K562 (cell line): ENCODE data around the gene PITPNM1. TPM values are rescaled to one million over a fixed set of nuclear protein-coding genes. Genes with fewer than 3 reads are reported as not detected.

Source experiments
- ATAC-seq: fragments of 200-7000 bp; cut with Tn5 transposase; 3 replicates; pipeline ENCODE4 v1.9.1; 2020; ENCODE audit warnings: moderate library complexity
- BruUV-seq: library from RNA; stranded (reverse); fragments of 400-500 nt; replicated peaks from 2 replicates; lab custom pipeline; 2021; lab: Mats Ljungman, UMichigan
- CTCF ChIA-PET: fragments of 300-600 bp; formaldehyde crosslinking; extraction: SDS; loops from one replicate; lab custom pipeline; 2021; ENCODE audit warnings: low intra/inter-chr PET ratio; lab: Yijun Ruan, JAX
- POLR2A ChIA-PET: fragments of 300-600, 350-650 bp; sonication (Branson Sonifier 250); formaldehyde crosslinking; extraction: SDS; loops from one replicate; lab custom pipeline; 2021; ENCODE audit warnings: antibody characterized with exemption, inconsistent platforms; lab: Yijun Ruan, JAX
- DNase-seq, 4 experiments: peaks; one replicate each; pipeline versions ENCODE4 v3.0.0 to v3.0.0-alpha.2; 2011 to 2018; ENCODE audit warnings: low spot score in 3 of 4, mixed read lengths in 3 of 4; ENCODE audit errors: extremely low read depth in 1 of 4
- FAIRE-seq: peaks from 2 replicates; lab custom pipeline; 2011; peaks lifted over from hg19 to GRCh38; lab: Jason Lieb, UNC
- H2AFZ ChIP-seq: 2 replicates; pipeline ENCODE4 v1.6.0; 2011; ENCODE audit warnings: low read depth, low read length, control low read depth, inconsistent platforms
- H3K27ac ChIP-seq: fragments of 200-600 bp; 3 replicates; pipeline ENCODE4 v1.8.0; 2011; ENCODE audit warnings: low read depth, mild to moderate bottlenecking, control low read depth, inconsistent platforms, low read length, moderate library complexity, mixed read lengths; ENCODE audit errors: extremely low read depth
- H3K27me3 ChIP-seq, 2 experiments: fragments of 300-600 bp in 1 of 2; 2 replicates in 1 of 2; 3 replicates in 1 of 2; pipeline versions ENCODE4 v1.6.0 to v1.8.0; 2011; ENCODE audit warnings: inconsistent platforms in 2 of 2, low read length in 2 of 2, mild to moderate bottlenecking in 1 of 2, mixed read lengths in 1 of 2, moderate library complexity in 1 of 2; ENCODE audit not compliant: control insufficient read depth in 2 of 2, insufficient read depth in 2 of 2
- H3K36me3 ChIP-seq: fragments of 300-600 bp; 3 replicates; pipeline ENCODE4 v1.8.0; 2011; ENCODE audit warnings: mild to moderate bottlenecking, low read length, inconsistent platforms; ENCODE audit not compliant: control insufficient read depth, insufficient read depth
- H3K4me1 ChIP-seq, 2 experiments: fragments of 200-600 bp in 1 of 2; replicated peaks in 1 of 2; 2 replicates in 1 of 2; 3 replicates in 1 of 2; pipeline versions ENCODE4 v1.5.1 to v1.8.0; 2011; ENCODE audit warnings: inconsistent platforms in 2 of 2, low read length in 2 of 2, mild to moderate bottlenecking in 1 of 2, mixed read lengths in 1 of 2, moderate library complexity in 1 of 2; ENCODE audit not compliant: control insufficient read depth in 2 of 2, insufficient read depth in 2 of 2
- H3K4me2 ChIP-seq: 2 replicates; pipeline ENCODE4 v1.6.1; 2011; ENCODE audit warnings: low read length, control low read depth, inconsistent platforms, mixed read lengths; ENCODE audit not compliant: insufficient read depth
- H3K4me3 ChIP-seq: fragments of 200-600 bp; sonication (generic), shearing (Covaris generic); 2 replicates; pipeline ENCODE4 v1.5.1; 2016; ENCODE audit warnings: control low read depth, inconsistent platforms
- H3K79me2 ChIP-seq: fragments of 200-600 bp; 3 replicates; pipeline ENCODE4 v1.8.0; 2011; ENCODE audit warnings: low read length, inconsistent platforms; ENCODE audit not compliant: control insufficient read depth, insufficient read depth
- H3K9ac ChIP-seq, 2 experiments: 2 replicates each; pipeline versions ENCODE4 v1.6.0 to v1.6.1; 2011; ENCODE audit warnings: low read depth in 2 of 2, low read length in 2 of 2, control low read depth in 1 of 2, inconsistent platforms in 1 of 2, mild to moderate bottlenecking in 1 of 2, mixed read lengths in 1 of 2; ENCODE audit not compliant: insufficient read depth in 1 of 2
- H3K9me1 ChIP-seq: one replicate; pipeline ENCODE4 v1.6.0; 2011; ENCODE audit warnings: inconsistent platforms, mild to moderate bottlenecking, low read length, moderate library complexity; ENCODE audit not compliant: control insufficient read depth, insufficient read depth
- H3K9me3 ChIP-seq: replicated peaks from 2 replicates; pipeline ENCODE4 v1.5.1; 2011; ENCODE audit warnings: low read depth, low read length, inconsistent platforms; ENCODE audit not compliant: control insufficient read depth, insufficient read depth
- H4K20me1 ChIP-seq: replicated peaks from 2 replicates; pipeline ENCODE4 v1.6.1; 2011; ENCODE audit warnings: low read length, inconsistent platforms, mixed read lengths; ENCODE audit not compliant: control insufficient read depth, insufficient read depth
- ARHGAP35 ChIP-seq: fragments of 450-650 bp; IDR thresholded peaks from 2 replicates; pipeline ENCODE4 v1.6.1; 2018; ENCODE audit not compliant: partially characterized antibody
- ARID1B ChIP-seq: fragments of 450-650 bp; IDR thresholded peaks from 2 replicates; pipeline ENCODE4 v1.6.1; 2016; ENCODE audit warnings: antibody characterized with exemption, mild to moderate bottlenecking, inconsistent platforms
- BACH1 ChIP-seq: fragments of 200-800 bp; sonication (Bioruptor generic); IDR thresholded peaks from 2 replicates; pipeline ENCODE4 v1.6.1; 2016; ENCODE audit warnings: missing genetic modification characterization, missing compliant biosample characterization
- EWSR1 ChIP-seq: fragments of 450-650 bp; IDR thresholded peaks from 2 replicates; pipeline ENCODE4 v1.6.1; 2018; ENCODE audit warnings: borderline replicate concordance, mild to moderate bottlenecking, low read depth, moderate library complexity; ENCODE audit not compliant: partially characterized antibody
- HDAC1 ChIP-seq, 2 experiments: fragments of 450-650 bp; IDR thresholded peaks; 2 replicates each; pipeline ENCODE4 v1.6.1; 2016 to 2017; ENCODE audit warnings: inconsistent platforms in 1 of 2, mild to moderate bottlenecking in 1 of 2, moderate library complexity in 1 of 2
- HDGF ChIP-seq: fragments of 450-650 bp; IDR thresholded peaks from 2 replicates; pipeline ENCODE4 v1.6.1; 2016
- RBBP5 ChIP-seq: fragments of 200-600 bp; sonication (generic); IDR thresholded peaks from 2 replicates; pipeline ENCODE4 v1.6.1; 2012; ENCODE audit warnings: borderline replicate concordance, mild to moderate bottlenecking, low read length, control low read depth, inconsistent platforms; ENCODE audit not compliant: insufficient read depth, poor library complexity, severe bottlenecking
- SMAD2 ChIP-seq: fragments of 150-350 bp; IDR thresholded peaks from 2 replicates; pipeline ENCODE4 v1.6.1; 2014; ENCODE audit warnings: low read depth, mild to moderate bottlenecking, low read length
- SMARCE1 ChIP-seq: fragments of 450-650 bp; IDR thresholded peaks from 2 replicates; pipeline ENCODE4 v1.7.1; 2016; ENCODE audit warnings: mild to moderate bottlenecking
- SNIP1 ChIP-seq: fragments of 450-650 bp; IDR thresholded peaks from 2 replicates; pipeline ENCODE4 v1.7.1; 2017; ENCODE audit warnings: low read depth, mild to moderate bottlenecking
- TEAD1 ChIP-seq, 2 experiments: fragments of 450-650 bp in 1 of 2; sonication (generic) in 1 of 2; formaldehyde crosslinking; IDR thresholded peaks; 2 replicates each; pipeline versions ENCODE4 v1.4.0 to v1.8.0; 2020 to 2022; ENCODE audit warnings: mild to moderate bottlenecking in 2 of 2, missing genetic modification reagents in 1 of 2
- ZNF133 ChIP-seq: fragments of 250-450 bp; sonication (Bioruptor Pico); IDR thresholded peaks from 2 replicates; pipeline ENCODE4 v1.4.0; 2020; ENCODE audit warnings: mild to moderate bottlenecking
- ZNF239 ChIP-seq: fragments of 250-450 bp; sonication (Bioruptor Pico); IDR thresholded peaks from 2 replicates; pipeline ENCODE4 v1.4.0; 2020; ENCODE audit warnings: mild to moderate bottlenecking
- WGBS: fragments of 100-300 bp; shearing (Covaris generic); methylation state at CpG from one replicate; pipeline ENCODE4 v1.1.6; 2016; ENCODE audit warnings: low coverage, mixed read lengths; ENCODE audit not compliant: insufficient coverage; ENCODE audit errors: missing lambda C conversion rate; 5-methylcytosine and 5-hydroxymethylcytosine counted together
- in situ Hi-C: fragments of 300-500 bp; cut with MboI; formaldehyde crosslinking; loops from 4 replicates; pipeline ENCODE4 v1.15.0; 2018; ENCODE audit warnings: inconsistent platforms, mixed read lengths
- intact Hi-C: fragments of 100-400 bp; cut with micrococcal nuclease; formaldehyde crosslinking; loops from 2 replicates; pipeline ENCODE4 v1.14.2; 2022
- polyA plus RNA-seq, 8 experiments: library from polyadenylated mRNA; depleted of rRNA in 4 of 8; stranded (reverse) in 5 of 8; unstranded in 3 of 8; fragments of >200 nt; fragmentation: Nextera tagmentation in 2 of 8; fragmentation: Illumina TruSeq in 1 of 8; extraction: Ambion mirVana in 2 of 8; extraction: Trizol in 1 of 8; gene quantifications; 2 replicates each; pipeline versions ENCODE4 v1.2.1 to v1.2.3, GENCODE V29; 2011 to 2014; ENCODE audit warnings: inconsistent platforms in 1 of 8, missing spikeins in 1 of 8
- total RNA-seq, 7 experiments: library from RNA; depleted of rRNA in 6 of 7; stranded (reverse); fragments of >200 nt in 6 of 7; fragmentation: Illumina TruSeq in 2 of 7; extraction: Trizol in 2 of 7; gene quantifications; 2 replicates each; pipeline versions ENCODE4 v1.2.1 to v1.2.3, GENCODE V29; 2011 to 2021; ENCODE audit warnings: low replicate concordance in 1 of 7
- TF ChIP-seq, protein P1 (sequence below): fragments of 250-450 bp; sonication (Bioruptor Pico); IDR thresholded peaks from 2 replicates; pipeline ENCODE4 v1.4.0; 2020
- TF ChIP-seq, protein P2 (sequence below), 2 experiments: fragments of 450-650 bp; IDR thresholded peaks; 2 replicates each; pipeline ENCODE4 v1.6.1; 2016

PITPNM1 gene
- total and polyA plus RNA-seq, 9 of the 15 experiments (the other 6 are each of a cell fraction or from before 2014, with no cell fraction given): 0.11 to 53.7 (median 16.0) TPM

- H3K9ac ChIP-seq: peak overlapping the region in 1 of 2 experiments; percentile 55; a peak in 2 of 4 replicates
- intact Hi-C loops: no loop called here
- 0 out of 2 replicates have a peak, but pooled peaks cover 4% of the 10 kb centered on the region for H4K20me1 ChIP-seq
- no peak overlapping the region for H3K4me3 ChIP-seq
- TF ChIP-seq SMARCE1 (no peak), ARHGAP35 (no peak), ARID1B (no peak), EWSR1 (no peak), SNIP1 (no peak), ZNF239 (CRISPR knock-in tag) (no peak), ZNF133 (CRISPR knock-in tag) (no peak), HDAC1 (IDR thresholded peaks at IDR 0.05) (no peak), TEAD1 (CRISPR knock-in tag; IDR thresholded peaks at IDR 0.05) (no peak), RBBP5 (no peak), SMAD2 (no peak), HDGF (no peak), BACH1 (tag) (no peak)
- TF ChIP-seq, protein P1, sequence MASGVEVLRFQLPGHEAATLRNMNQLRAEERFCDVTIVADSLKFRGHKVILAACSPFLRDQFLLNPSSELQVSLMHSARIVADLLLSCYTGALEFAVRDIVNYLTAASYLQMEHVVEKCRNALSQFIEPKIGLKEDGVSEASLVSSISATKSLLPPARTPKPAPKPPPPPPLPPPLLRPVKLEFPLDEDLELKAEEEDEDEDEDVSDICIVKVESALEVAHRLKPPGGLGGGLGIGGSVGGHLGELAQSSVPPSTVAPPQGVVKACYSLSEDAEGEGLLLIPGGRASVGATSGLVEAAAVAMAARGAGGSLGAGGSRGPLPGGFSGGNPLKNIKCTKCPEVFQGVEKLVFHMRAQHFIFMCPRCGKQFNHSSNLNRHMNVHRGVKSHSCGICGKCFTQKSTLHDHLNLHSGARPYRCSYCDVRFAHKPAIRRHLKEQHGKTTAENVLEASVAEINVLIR: no peak
- TF ChIP-seq, protein P2, sequence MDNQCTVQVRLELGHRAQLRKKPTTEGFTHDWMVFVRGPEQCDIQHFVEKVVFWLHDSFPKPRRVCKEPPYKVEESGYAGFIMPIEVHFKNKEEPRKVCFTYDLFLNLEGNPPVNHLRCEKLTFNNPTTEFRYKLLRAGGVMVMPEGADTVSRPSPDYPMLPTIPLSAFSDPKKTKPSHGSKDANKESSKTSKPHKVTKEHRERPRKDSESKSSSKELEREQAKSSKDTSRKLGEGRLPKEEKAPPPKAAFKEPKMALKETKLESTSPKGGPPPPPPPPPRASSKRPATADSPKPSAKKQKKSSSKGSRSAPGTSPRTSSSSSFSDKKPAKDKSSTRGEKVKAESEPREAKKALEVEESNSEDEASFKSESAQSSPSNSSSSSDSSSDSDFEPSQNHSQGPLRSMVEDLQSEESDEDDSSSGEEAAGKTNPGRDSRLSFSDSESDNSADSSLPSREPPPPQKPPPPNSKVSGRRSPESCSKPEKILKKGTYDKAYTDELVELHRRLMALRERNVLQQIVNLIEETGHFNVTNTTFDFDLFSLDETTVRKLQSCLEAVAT (IDR thresholded peaks at IDR 0.05): no peak
- TF ChIP-seq, all 486 proteins: peak for 0
- FAIRE-seq (no peak), DNase-seq (no peak), ATAC-seq (no peak)
- WGBS: 33% methylated on average over 9 of the region's 9 CpGs
- H3K4me1 ChIP-seq: peaks cover 0 to 14% of the 10 kb centered on the region in 2 experiments; a peak in 2 of 5 replicates
- CTCF ChIA-PET: interaction anchor here (0.5 kb wide), 1 partner anchor 58 kb away, joined by 3 read pairs; no protein-coding TSS in a partner anchor
- H3K79me2 ChIP-seq: no peaks in the 10 kb centered on the region
- no peak overlapping the region for H2AFZ ChIP-seq
- no peak overlapping the region for H3K4me2 ChIP-seq
- in situ Hi-C loops: no loop called here
- POLR2A ChIA-PET: no interaction called here
- no peaks in the 10 kb centered on the region for H3K36me3 ChIP-seq
- H3K27me3 ChIP-seq: peaks cover 7 to 24% of the 10 kb centered on the region in 2 experiments; a peak in 4 of 5 replicates
- no TSS peak for BruUV-seq
- H3K27ac ChIP-seq: no peak overlapping the region
- H3K9me1 ChIP-seq: no peaks in the 10 kb centered on the region
- no peaks in the 10 kb centered on the region for H3K9me3 ChIP-seq
Measured at GRCh38 chr11:67516806-67517205, 11.6 kb upstream of the PITPNM1 start.
